DOHH2 (cell line): ENCODE measurements around the gene RAD51B.

Experiments used
- H3F3A ChIP-seq: fragments of 200-600 bp; sonication (generic), shearing (Covaris generic); 2 replicates; pipeline ENCODE4 v1.6.0; 2016; ENCODE audit warnings: antibody characterized with exemption, mild to moderate bottlenecking; ENCODE audit not compliant: control insufficient read depth, insufficient read depth
- H3K27ac ChIP-seq: fragments of 200-600 bp; sonication (generic); 2 replicates; pipeline ENCODE4 v1.5.1; 2014; ENCODE audit warnings: low read depth, mild to moderate bottlenecking, low read length, moderate library complexity
- H3K27me3 ChIP-seq: fragments of 200-600 bp; sonication (generic); 2 replicates; pipeline ENCODE4 v1.6.1; 2014; ENCODE audit warnings: mild to moderate bottlenecking, low read length, mixed read lengths; ENCODE audit not compliant: control insufficient read depth
- H3K36me3 ChIP-seq: fragments of 200-600 bp; sonication (generic); 2 replicates; pipeline ENCODE4 v1.6.1; 2014; ENCODE audit warnings: mild to moderate bottlenecking, low read length, moderate library complexity, mixed read lengths; ENCODE audit not compliant: control insufficient read depth
- H3K4me1 ChIP-seq: fragments of 200-600 bp; sonication (generic); 2 replicates; pipeline ENCODE4 v1.6.1; 2014; ENCODE audit warnings: mild to moderate bottlenecking, low read length, mixed read lengths; ENCODE audit not compliant: control insufficient read depth
- H3K4me2 ChIP-seq: fragments of 200-600 bp; sonication (generic); 2 replicates; pipeline ENCODE4 v1.6.0; 2014; ENCODE audit warnings: mild to moderate bottlenecking, low read length, moderate library complexity
- H3K4me3 ChIP-seq: fragments of 200-600 bp; sonication (generic); 2 replicates; pipeline ENCODE4 v1.5.1; 2014; ENCODE audit warnings: mild to moderate bottlenecking, low read length, mixed read lengths
- H3K79me2 ChIP-seq: fragments of 200-600 bp; sonication (generic); 2 replicates; pipeline ENCODE4 v1.6.1; 2014; ENCODE audit warnings: mild to moderate bottlenecking, low read length, mixed read lengths; ENCODE audit not compliant: control insufficient read depth
- H3K9me2 ChIP-seq: fragments of 200-600 bp; sonication (generic); replicated peaks from 2 replicates; pipeline ENCODE4 v1.6.1; 2014; ENCODE audit warnings: mild to moderate bottlenecking, low read length, mixed read lengths; ENCODE audit not compliant: control insufficient read depth
- H3K9me3 ChIP-seq: fragments of 200-600 bp; sonication (generic); 2 replicates; pipeline ENCODE4 v1.6.1; 2014; ENCODE audit warnings: antibody characterized with exemption, low read length, mixed read lengths; ENCODE audit not compliant: control insufficient read depth, insufficient read depth
- H4K20me1 ChIP-seq: fragments of 200-600 bp; sonication (generic); 2 replicates; pipeline ENCODE4 v1.6.0; 2014; ENCODE audit warnings: low read depth, mild to moderate bottlenecking, antibody characterized with exemption, low read length, moderate library complexity; ENCODE audit not compliant: control insufficient read depth, insufficient read depth
- EZH2phosphoT487 ChIP-seq: fragments of 200-600 bp; sonication (generic); IDR thresholded peaks from 2 replicates; pipeline ENCODE4 v1.6.1; 2017; ENCODE audit warnings: borderline replicate concordance, mild to moderate bottlenecking, antibody characterized with exemption, low read length, moderate library complexity, mixed read lengths
- TF ChIP-seq, protein P1 (sequence below): fragments of 200-600 bp; sonication (generic); IDR thresholded peaks from one replicate; pipeline ENCODE4 v1.5.1; 2014; ENCODE audit warnings: antibody characterized with exemption, mild to moderate bottlenecking, low read depth, low read length; ENCODE audit not compliant: poor library complexity, severe bottlenecking

RAD51B gene

GRCh38 chr14:68229423-68230100 lies 410.0 kb downstream of the RAD51B start:
- no peaks in the 10 kb centered on the region for H3K79me2 ChIP-seq
- no peak overlapping the region for H3K4me2 ChIP-seq
- no peaks in the 10 kb centered on the region for H3K4me1 ChIP-seq
- no peaks in the 10 kb centered on the region for H3F3A ChIP-seq
- H3K9me3 ChIP-seq = no peaks in the 10 kb centered on the region
- no peaks in the 10 kb centered on the region for H3K27me3 ChIP-seq
- H3K4me3 ChIP-seq = no peak overlapping the region
- no peak overlapping the region for H3K27ac ChIP-seq
- H4K20me1 ChIP-seq = no peaks in the 10 kb centered on the region
- no peaks in the 10 kb centered on the region for H3K36me3 ChIP-seq
- no peaks in the 10 kb centered on the region for H3K9me2 ChIP-seq
- TF ChIP-seq EZH2phosphoT487 = no peak

DNA sequence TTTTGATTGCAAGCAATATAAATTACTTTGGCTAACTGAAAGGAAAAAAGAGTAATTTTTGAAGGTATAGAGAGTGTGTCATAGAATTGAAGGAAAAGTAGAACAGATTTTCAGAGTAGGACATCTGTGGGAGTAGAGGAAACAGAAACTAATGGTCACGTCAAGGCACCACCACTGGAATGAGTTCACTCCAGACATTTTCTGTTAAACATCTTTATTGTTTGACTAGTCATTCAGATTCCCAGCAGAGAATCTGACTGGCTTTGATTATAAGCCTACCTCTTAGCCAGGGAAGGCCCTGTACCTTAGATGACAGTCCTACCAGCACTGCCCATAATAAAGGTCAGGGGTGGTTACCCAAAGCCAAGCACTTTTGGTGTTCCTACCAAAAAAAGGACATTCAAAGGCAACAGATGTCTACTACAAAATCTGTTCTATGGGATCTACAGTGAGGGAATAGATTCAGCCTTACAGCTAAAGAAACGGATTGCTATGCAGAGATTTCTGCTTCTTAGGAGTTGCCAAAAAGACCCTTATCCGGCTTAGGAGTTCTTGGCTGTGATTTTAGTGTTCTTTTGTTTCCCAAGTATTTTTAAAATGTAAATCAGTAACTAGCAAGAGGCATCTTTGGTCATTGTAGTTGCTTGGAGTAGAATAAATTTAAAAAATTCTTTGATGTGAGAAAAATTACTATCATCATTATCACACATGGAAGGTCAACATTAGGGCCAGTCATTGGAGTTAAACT lies 410.8 kb downstream of the RAD51B start:
- H3K27ac ChIP-seq = no peak overlapping the region
- no peak overlapping the region for H3K4me2 ChIP-seq
- no peaks in the 10 kb centered on the region for H3F3A ChIP-seq

DNA sequence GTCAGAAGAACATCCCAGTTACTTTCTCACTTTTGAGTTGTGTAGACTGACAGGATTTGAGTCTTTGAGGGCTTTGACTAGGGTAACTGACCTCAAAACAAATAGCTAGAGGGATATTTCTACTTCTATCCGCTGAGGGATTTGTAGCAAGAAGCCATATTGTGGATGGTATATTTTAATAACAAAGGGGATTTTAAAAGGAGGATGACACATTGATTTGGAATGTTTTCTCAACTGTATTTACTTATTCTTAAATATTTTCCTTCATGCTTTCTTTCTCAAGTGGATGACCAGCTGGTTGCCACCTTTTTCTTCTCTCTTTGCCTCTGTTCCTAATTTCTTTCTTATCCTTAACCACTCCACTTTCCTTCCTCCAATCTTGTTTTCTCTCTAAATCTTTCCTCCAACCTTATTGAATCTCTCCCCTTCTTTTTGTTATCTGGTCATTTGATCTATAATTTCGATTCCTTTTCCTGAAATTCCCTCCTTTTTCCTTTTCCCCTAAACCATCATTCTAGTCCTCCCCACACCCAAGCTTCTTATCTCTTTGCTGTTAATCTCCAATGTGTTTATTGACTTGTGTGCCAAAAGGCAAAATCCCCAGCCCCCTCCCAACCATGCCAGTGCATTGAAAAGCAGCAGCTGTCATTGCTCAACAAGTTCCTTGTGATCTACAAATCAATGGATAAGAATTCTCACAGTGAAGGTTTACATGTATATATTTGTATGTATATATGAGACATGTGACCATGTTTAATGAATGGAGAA lies 411.6 kb downstream of the RAD51B start:
- no peak overlapping the region for H3K4me2 ChIP-seq
- no peaks in the 10 kb centered on the region for H3K36me3 ChIP-seq
- no peaks in the 10 kb centered on the region for H3F3A ChIP-seq
- H3K4me1 ChIP-seq = no peaks in the 10 kb centered on the region
- no peaks in the 10 kb centered on the region for H4K20me1 ChIP-seq
- H3K9me3 ChIP-seq = no peaks in the 10 kb centered on the region
- no peak overlapping the region for H3K27ac ChIP-seq
- TF ChIP-seq EZH2phosphoT487 = no peak
- TF ChIP-seq, protein P1, sequence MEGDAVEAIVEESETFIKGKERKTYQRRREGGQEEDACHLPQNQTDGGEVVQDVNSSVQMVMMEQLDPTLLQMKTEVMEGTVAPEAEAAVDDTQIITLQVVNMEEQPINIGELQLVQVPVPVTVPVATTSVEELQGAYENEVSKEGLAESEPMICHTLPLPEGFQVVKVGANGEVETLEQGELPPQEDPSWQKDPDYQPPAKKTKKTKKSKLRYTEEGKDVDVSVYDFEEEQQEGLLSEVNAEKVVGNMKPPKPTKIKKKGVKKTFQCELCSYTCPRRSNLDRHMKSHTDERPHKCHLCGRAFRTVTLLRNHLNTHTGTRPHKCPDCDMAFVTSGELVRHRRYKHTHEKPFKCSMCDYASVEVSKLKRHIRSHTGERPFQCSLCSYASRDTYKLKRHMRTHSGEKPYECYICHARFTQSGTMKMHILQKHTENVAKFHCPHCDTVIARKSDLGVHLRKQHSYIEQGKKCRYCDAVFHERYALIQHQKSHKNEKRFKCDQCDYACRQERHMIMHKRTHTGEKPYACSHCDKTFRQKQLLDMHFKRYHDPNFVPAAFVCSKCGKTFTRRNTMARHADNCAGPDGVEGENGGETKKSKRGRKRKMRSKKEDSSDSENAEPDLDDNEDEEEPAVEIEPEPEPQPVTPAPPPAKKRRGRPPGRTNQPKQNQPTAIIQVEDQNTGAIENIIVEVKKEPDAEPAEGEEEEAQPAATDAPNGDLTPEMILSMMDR = no peak
- H3K9me2 ChIP-seq = no peaks in the 10 kb centered on the region
- no peaks in the 10 kb centered on the region for H3K79me2 ChIP-seq
- no peak overlapping the region for H3K4me3 ChIP-seq
- no peaks in the 10 kb centered on the region for H3K27me3 ChIP-seq

More for the DNA sequence above, 410.8 kb downstream of the RAD51B start:
- H4K20me1 ChIP-seq = no peaks in the 10 kb centered on the region
- TF ChIP-seq, protein P1 = no peak
- TF ChIP-seq EZH2phosphoT487 = no peak
- no peak overlapping the region for H3K4me3 ChIP-seq
- H3K4me1 ChIP-seq = no peaks in the 10 kb centered on the region
- H3K79me2 ChIP-seq = no peaks in the 10 kb centered on the region
- H3K9me3 ChIP-seq = no peaks in the 10 kb centered on the region
- no peaks in the 10 kb centered on the region for H3K36me3 ChIP-seq
- H3K9me2 ChIP-seq = no peaks in the 10 kb centered on the region
- no peaks in the 10 kb centered on the region for H3K27me3 ChIP-seq
